HCEC 1CT (cell line): ENCODE results near the gene SPATA18.
"Not testable (repeated sequence)": the region's sequence is repeated elsewhere in the genome, so short reads cannot be mapped to it uniquely, and the experiment has no call there.

Source experiments
- DNase-seq: peaks from one replicate; pipeline ENCODE4 v3.0.0-alpha.2; 2017

The SPATA18 gene

DNA sequence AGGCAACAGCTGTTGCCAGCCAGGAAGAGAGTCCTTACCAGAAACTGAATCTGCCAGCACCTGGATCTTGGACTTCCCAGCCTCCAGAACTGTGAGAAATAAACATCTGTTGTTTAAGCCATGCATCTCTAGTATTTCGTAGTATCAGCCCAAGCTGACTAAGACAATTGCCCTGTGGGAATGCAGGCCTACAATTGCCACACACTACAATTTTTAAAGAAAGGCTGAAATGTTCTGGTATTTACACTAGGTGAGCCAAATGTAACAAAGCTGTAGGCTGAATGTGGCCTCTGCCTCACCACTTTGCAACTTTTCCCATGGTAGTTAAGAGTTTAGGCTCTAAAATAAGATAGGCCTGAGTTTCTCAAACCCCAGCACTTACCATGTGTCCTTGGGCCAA, 59.1 kb downstream of the SPATA18 start:
- no peak for DNase-seq

DNA sequence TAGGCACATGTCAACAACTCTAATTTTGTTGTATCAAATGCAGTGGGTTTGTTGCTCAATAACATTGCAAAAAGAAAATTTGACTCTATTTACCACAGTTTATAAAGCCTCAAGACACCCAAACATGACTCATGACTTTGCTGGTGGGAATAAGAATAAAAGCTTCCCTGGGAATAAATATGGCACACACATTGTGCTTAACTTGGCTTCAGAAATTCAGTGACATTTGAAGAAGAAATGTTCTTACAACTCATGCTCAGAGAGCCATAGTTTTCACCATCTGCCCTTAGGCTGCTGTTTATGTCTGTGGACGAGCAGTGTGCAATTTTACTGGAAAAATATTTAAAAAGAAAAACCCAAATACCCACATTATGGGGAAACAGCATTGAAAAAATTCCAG, 60.9 kb downstream of the SPATA18 start:
- no peak for DNase-seq

DNA sequence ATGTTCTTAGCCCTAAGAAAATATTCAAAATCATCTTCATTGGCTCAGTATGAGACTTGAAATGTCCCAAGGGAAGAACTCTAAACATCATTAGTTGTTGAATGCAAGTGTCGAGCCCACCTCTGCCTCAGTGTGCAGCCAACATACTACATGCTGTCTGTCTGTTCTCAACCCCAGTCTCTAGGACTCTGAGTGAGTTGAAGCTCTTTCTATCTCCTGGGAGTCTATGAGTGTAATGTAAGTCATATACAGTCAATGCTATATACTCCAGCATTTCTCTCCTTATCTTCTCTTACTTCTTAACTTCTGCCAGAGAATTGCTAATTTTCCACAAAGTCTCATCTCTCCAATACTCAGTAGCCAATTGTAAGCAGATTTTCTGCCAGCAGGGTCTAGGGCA, 61.3 kb downstream of the SPATA18 start:
- DNase-seq = no peak

GRCh38 chr4:52116641-52117040, 65.5 kb downstream of the SPATA18 start:
- no peak for DNase-seq

- DNase-seq = no peak
Measured at GRCh38 chr4:52126226-52126625, 75.1 kb downstream of the SPATA18 start.

GRCh38 chr4:52126966-52127365, 75.9 kb downstream of the SPATA18 start:
- no peak for DNase-seq

DNA sequence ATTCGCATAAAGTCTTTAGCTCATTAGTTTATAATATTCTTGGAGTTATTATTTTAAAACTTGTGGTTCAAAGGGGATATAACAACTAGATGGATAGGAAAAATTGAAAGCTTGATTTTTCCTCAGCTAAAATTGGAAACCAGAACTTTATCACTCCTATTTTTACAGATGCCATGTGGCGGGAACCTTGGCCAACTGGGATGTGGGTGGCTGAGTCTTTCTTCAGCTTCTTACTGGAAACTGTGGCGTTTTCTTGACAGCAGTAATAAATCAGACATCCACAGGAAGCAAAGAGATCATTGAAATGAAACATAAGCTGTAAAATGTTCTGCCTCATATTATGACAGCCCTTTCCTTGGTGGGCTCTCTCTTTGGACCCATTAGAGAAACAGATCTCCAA, 84.1 kb downstream of the SPATA18 start:
- no peak for DNase-seq

GRCh38 chr4:52137152-52137551, 86.0 kb downstream of the SPATA18 start:
- DNase-seq = not testable (repeated sequence)

DNA sequence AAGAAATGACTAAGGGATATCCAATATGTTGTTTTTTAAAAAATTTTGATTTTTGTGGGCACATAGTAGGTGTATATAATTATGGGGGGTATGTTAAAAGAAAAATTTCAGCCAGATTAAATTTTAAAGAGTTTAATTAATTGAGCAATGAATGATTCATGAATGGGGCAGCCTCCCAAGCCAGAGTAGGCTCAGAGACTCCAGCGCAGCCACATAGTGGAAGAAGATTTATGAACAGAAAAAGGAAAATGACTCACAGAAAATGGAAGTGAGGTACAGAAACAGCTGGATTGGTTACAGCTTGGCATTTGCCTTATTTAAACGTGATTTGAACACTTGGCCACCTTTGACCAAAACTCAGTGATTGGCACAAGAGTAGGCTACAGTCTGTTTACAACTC, 91.7 kb downstream of the SPATA18 start:
- peak; percentile 0 for DNase-seq

DNA sequence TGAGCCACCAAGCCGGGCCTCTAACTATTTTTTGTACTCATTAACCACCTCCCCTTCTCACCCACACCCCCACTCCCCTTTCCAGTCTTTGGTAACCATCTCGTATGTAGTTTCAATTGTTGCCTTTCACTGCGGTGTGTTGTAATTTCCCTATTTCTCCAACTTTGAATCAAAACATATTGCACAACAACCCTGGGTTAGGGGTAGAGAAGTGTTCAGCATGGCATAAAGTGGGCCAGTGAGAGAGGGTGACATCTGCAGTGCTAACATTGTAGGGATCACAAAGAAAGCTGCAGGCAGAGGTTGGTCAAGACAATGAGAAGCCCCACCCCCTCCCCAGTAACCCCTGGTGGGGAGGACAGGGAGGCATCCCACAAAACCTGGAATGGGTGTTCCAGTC, 92.7 kb downstream of the SPATA18 start:
- no peak for DNase-seq

DNA sequence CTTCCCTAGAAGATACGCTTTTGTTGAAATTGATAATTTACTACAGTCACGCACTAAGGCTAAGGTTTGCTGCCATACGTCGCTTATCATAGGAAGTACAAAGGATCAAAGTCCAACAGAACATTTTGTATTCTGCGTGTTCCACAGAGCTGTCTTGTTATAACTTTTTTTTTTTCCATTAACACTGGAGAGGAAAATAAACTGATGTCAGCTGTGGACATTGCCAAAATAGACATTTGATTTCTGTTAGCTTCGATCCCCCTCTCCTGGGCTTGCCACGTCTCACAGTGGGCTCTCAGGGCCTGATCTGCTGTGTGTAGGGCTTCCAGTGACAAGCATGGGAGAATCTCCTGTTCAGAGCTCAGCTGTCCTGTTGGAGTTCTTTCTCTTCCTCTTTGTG, 93.3 kb downstream of the SPATA18 start:
- DNase-seq = no peak
